ENCODE results near the gene VPREB3.

VPREB3 gene

GRCh38 chr22:23709107-23709506 is 45.1 kb downstream of the VPREB3 start:
- Histone ChIP-seq H3K27me3 (ENCODE audit: low read depth, low read length) (no peaks in the 10 kb centered on the region), H3K4me3 (ENCODE audit: low read length) (no peak overlapping the region), H3K9me3 (ENCODE audit: insufficient read depth, low read length) (no peaks in the 10 kb centered on the region), H2AFZ (ENCODE audit: low read depth, low read length) (no peak overlapping the region), H3K79me2 (ENCODE audit: low read length) (peaks cover 6% of the 10 kb centered on the region; the same call in 1 of the 2 replicates), H3K9ac (ENCODE audit: low read length) (no peak overlapping the region), H3K4me1 (ENCODE audit: low read length) (peaks cover 3% of the 10 kb centered on the region), H3K36me3 (replicated peaks; ENCODE audit: low read depth, low read length) (peaks cover 65% of the 10 kb centered on the region), H3K27ac (ENCODE audit: low read length) (no peak overlapping the region), H3K4me2 (ENCODE audit: low read length) (no peak overlapping the region), H4K20me1 (ENCODE audit: insufficient read depth, low read length) (peaks cover 14% of the 10 kb centered on the region; the same call in 1 of the 2 replicates)
- no peak for TF ChIP-seq EZH2phosphoT487 (IDR thresholded peaks at IDR 0.05; ENCODE audit: low read depth)
- TF ChIP-seq, protein P1, sequence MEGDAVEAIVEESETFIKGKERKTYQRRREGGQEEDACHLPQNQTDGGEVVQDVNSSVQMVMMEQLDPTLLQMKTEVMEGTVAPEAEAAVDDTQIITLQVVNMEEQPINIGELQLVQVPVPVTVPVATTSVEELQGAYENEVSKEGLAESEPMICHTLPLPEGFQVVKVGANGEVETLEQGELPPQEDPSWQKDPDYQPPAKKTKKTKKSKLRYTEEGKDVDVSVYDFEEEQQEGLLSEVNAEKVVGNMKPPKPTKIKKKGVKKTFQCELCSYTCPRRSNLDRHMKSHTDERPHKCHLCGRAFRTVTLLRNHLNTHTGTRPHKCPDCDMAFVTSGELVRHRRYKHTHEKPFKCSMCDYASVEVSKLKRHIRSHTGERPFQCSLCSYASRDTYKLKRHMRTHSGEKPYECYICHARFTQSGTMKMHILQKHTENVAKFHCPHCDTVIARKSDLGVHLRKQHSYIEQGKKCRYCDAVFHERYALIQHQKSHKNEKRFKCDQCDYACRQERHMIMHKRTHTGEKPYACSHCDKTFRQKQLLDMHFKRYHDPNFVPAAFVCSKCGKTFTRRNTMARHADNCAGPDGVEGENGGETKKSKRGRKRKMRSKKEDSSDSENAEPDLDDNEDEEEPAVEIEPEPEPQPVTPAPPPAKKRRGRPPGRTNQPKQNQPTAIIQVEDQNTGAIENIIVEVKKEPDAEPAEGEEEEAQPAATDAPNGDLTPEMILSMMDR (IDR thresholded peaks at IDR 0.05; ENCODE audit: low read depth, low read length), result no peak

GRCh38 chr22:23708270-23708669 is 46.0 kb downstream of the VPREB3 start:
- Histone ChIP-seq H3K4me1 (ENCODE audit: low read length) (peaks cover 3% of the 10 kb centered on the region), H3K79me2 (ENCODE audit: low read length) (peaks cover 10% of the 10 kb centered on the region), H3K27ac (ENCODE audit: low read length) (no peak overlapping the region), H3K4me3 (ENCODE audit: low read length) (no peak overlapping the region), H3K36me3 (replicated peaks; ENCODE audit: low read depth, low read length) (peaks cover 68% of the 10 kb centered on the region), H3K9ac (ENCODE audit: low read length) (no peak overlapping the region), H3K4me2 (ENCODE audit: low read length) (no peak overlapping the region), H2AFZ (ENCODE audit: low read depth, low read length) (no peak overlapping the region), H3K9me3 (ENCODE audit: insufficient read depth, low read length) (no peaks in the 10 kb centered on the region), H4K20me1 (ENCODE audit: insufficient read depth, low read length) (peaks cover 16% of the 10 kb centered on the region), H3K27me3 (ENCODE audit: low read depth, low read length) (no peaks in the 10 kb centered on the region)
- TF ChIP-seq, protein P1 (IDR thresholded peaks at IDR 0.05; ENCODE audit: low read depth, low read length), result no peak
- TF ChIP-seq EZH2phosphoT487 (IDR thresholded peaks at IDR 0.05; ENCODE audit: low read depth), result no peak

GRCh38 chr22:23705358-23705757 is 48.9 kb downstream of the VPREB3 start:
- no peaks in the 10 kb centered on the region for H3K27me3 ChIP-seq (ENCODE audit: low read depth, low read length)
- H3K4me1 ChIP-seq (ENCODE audit: low read length), result peaks cover 3% of the 10 kb centered on the region
- no peak overlapping the region for H3K9ac ChIP-seq (ENCODE audit: low read length)
- H2AFZ ChIP-seq (ENCODE audit: low read depth, low read length), result no peak overlapping the region
- TF ChIP-seq, protein P1 (IDR thresholded peaks at IDR 0.05; ENCODE audit: low read depth, low read length), result no peak
- no peak for TF ChIP-seq EZH2phosphoT487 (IDR thresholded peaks at IDR 0.05; ENCODE audit: low read depth)
- no peak overlapping the region for H3K4me3 ChIP-seq (ENCODE audit: low read length)
- H3K4me2 ChIP-seq (ENCODE audit: low read length), result no peak overlapping the region
- H3K36me3 ChIP-seq (replicated peaks; ENCODE audit: low read depth, low read length), result peaks cover 88% of the 10 kb centered on the region
- no peaks in the 10 kb centered on the region for H3K9me3 ChIP-seq (ENCODE audit: insufficient read depth, low read length)
- no peak overlapping the region for H3K27ac ChIP-seq (ENCODE audit: low read length)
- peaks cover 37% of the 10 kb centered on the region for H4K20me1 ChIP-seq (ENCODE audit: insufficient read depth, low read length)
- peaks cover 33% of the 10 kb centered on the region for H3K79me2 ChIP-seq (ENCODE audit: low read length)

GRCh38 chr22:23704829-23705228 is 49.4 kb downstream of the VPREB3 start:
- no peak overlapping the region for H3K4me2 ChIP-seq (ENCODE audit: low read length)
- H3K36me3 ChIP-seq (replicated peaks; ENCODE audit: low read depth, low read length), result peaks cover 88% of the 10 kb centered on the region
- peaks cover 37% of the 10 kb centered on the region for H4K20me1 ChIP-seq (ENCODE audit: insufficient read depth, low read length)
- H3K27ac ChIP-seq (ENCODE audit: low read length), result no peak overlapping the region
- no peak overlapping the region for H3K9ac ChIP-seq (ENCODE audit: low read length)
- peaks cover 33% of the 10 kb centered on the region for H3K79me2 ChIP-seq (ENCODE audit: low read length)
- peaks cover 3% of the 10 kb centered on the region for H3K4me1 ChIP-seq (ENCODE audit: low read length)
- no peak overlapping the region for H3K4me3 ChIP-seq (ENCODE audit: low read length)
- H3K9me3 ChIP-seq (ENCODE audit: insufficient read depth, low read length), result no peaks in the 10 kb centered on the region
- no peaks in the 10 kb centered on the region for H3K27me3 ChIP-seq (ENCODE audit: low read depth, low read length)
- TF ChIP-seq, protein P1 (IDR thresholded peaks at IDR 0.05; ENCODE audit: low read depth, low read length), result no peak
- TF ChIP-seq EZH2phosphoT487 (IDR thresholded peaks at IDR 0.05; ENCODE audit: low read depth), result no peak
- no peak overlapping the region for H2AFZ ChIP-seq (ENCODE audit: low read depth, low read length)
